H1 (cell line): ENCODE measurements around the gene S100PBP. TPM values are rescaled to one million over a fixed set of nuclear protein-coding genes. Genes with fewer than 3 reads are reported as not detected.

Experiments used
- CHD2 ChIP-seq: IDR thresholded peaks from 2 replicates; pipeline ENCODE4 v1.6.1; 2012; ENCODE audit warnings: low read length, improper control_type of control experiment
- FOSL1 ChIP-seq: IDR thresholded peaks from 2 replicates; pipeline ENCODE4 v1.6.1; 2011; ENCODE audit warnings: mild to moderate bottlenecking, low read depth, low read length, moderate library complexity; ENCODE audit not compliant: insufficient read depth
- HDAC2 ChIP-seq, 2 experiments: fragments of 300-600 bp in 1 of 2; sonication (generic) in 1 of 2; IDR thresholded peaks; 2 replicates each; pipeline ENCODE4 v1.6.1; 2011 to 2012; ENCODE audit warnings: low read depth in 2 of 2, low read length in 2 of 2, mild to moderate bottlenecking in 2 of 2, moderate library complexity in 2 of 2, borderline replicate concordance in 1 of 2, inconsistent platforms in 1 of 2
- MAFK ChIP-seq: IDR thresholded peaks from 2 replicates; pipeline ENCODE4 v1.6.1; 2012; ENCODE audit warnings: low read depth, mild to moderate bottlenecking, improper control_type of control experiment, low read length
- NANOG ChIP-seq: IDR thresholded peaks from 2 replicates; pipeline ENCODE4 v1.6.1; 2011; ENCODE audit warnings: low read length, low read depth, mild to moderate bottlenecking, inconsistent platforms; ENCODE audit not compliant: insufficient read depth, poor library complexity, severe bottlenecking
- POLR2A ChIP-seq, 2 experiments: IDR thresholded peaks; 1 replicate in 1 of 2; 2 replicates in 1 of 2; pipeline ENCODE4 v1.6.1; 2011; ENCODE audit warnings: low read depth in 2 of 2, low read length in 2 of 2, mild to moderate bottlenecking in 2 of 2; ENCODE audit errors: control extremely low read depth in 1 of 2
- SIX5 ChIP-seq: IDR thresholded peaks from 2 replicates; pipeline ENCODE4 v1.6.1; 2011; ENCODE audit warnings: mild to moderate bottlenecking, low read depth, low read length
- SP1 ChIP-seq: IDR thresholded peaks from 2 replicates; pipeline ENCODE4 v1.6.1; 2011; ENCODE audit warnings: low read depth, low read length
- TEAD4 ChIP-seq: IDR thresholded peaks from 2 replicates; pipeline ENCODE4 v1.6.1; 2012; ENCODE audit warnings: low read depth, low read length, inconsistent platforms, mixed read lengths
- ZNF274 ChIP-seq: IDR thresholded peaks from 2 replicates; pipeline ENCODE4 v1.7.0; 2012; ENCODE audit warnings: low read length, borderline replicate concordance; ENCODE audit errors: extremely low read depth
- polyA plus RNA-seq, 7 experiments: library from polyadenylated mRNA; depleted of rRNA in 3 of 7; stranded (reverse) in 5 of 7; unstranded in 2 of 7; fragments of >200 nt in 5 of 7; fragments of 200-250 nt in 2 of 7; gene quantifications; 1 replicate in 5 of 7; 2 replicates in 1 of 7; 4 replicates in 1 of 7; pipeline versions ENCODE4 v1.2.1 to v1.2.3, GENCODE V29; 2011 to 2013; ENCODE audit warnings: missing spikeins in 2 of 7, mixed read lengths in 2 of 7
- total RNA-seq: library from RNA; stranded (reverse); fragmentation: NEBNext Ultra II Directional; extraction: Animal tissue kit (Norgen Biotek cat#: 25700); gene quantifications from 2 replicates; pipeline ENCODE4 v1.2.1, GENCODE V29; 2021

Gene S100PBP
- total and polyA plus RNA-seq, 2 of the 8 experiments (the other 6 are each of a cell fraction or from before 2014, with no cell fraction given), result 43.8 to 68.3 TPM

DNA sequence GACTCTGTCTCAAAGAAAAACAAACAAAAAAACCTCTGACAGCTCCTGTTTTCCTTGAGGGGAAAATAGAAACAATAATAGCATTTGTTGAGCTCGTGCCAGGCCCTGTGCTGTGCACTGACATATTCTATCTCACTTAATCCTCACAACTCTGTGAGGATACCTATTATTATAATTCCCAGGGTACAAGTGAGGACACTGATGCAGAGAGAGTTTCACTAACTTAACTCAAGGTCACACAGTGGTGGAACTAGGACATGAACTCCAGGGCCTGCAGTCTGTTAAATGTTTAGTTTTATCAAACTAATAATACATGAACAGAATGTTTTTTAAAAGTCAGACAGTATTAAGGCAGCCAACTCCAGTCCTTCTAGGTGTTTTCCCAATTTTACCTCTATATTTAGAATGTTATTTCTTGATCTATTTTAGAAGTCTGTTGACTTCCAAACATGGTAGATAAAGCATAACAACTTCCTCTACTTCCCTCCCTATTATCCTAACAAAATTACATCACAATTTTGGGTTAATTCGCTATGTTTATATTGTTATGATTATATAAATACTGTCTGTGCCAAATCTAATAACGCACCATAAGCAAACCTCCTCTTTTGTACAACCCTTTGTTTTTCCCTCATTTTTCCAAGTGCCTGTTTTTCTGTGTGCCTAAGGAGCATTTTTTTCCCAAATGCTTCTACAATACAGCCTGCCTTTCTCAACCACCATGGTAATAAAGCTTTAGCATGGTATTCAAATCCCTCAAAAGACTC lies 48.4 kb downstream of the S100PBP start (continued):
- TF ChIP-seq HDAC2 (IDR thresholded peaks at IDR 0.05; ENCODE audit: borderline replicate concordance in 1 of 2, low read depth in 2 of 2, low read length in 2 of 2) (no peak), ZNF274 (no peak), NANOG (no peak), FOSL1 (no peak), TEAD4 (no peak), SP1 (no peak), POLR2A (IDR thresholded peaks at IDR 0.05; ENCODE audit: control extremely low read depth in 1 of 2, low read depth in 2 of 2, low read length in 2 of 2) (no peak), SIX5 (no peak), CHD2 (no peak), MAFK (no peak)
